ENCODE results near the gene BRD9. TPM values are rescaled to one million over a fixed set of nuclear protein-coding genes. Genes with fewer than 3 reads are reported as not detected.

Gene BRD9
- total and polyA plus RNA-seq, 10 donors, result 26.5 to 82.9 (median 39.1) TPM

DNA sequence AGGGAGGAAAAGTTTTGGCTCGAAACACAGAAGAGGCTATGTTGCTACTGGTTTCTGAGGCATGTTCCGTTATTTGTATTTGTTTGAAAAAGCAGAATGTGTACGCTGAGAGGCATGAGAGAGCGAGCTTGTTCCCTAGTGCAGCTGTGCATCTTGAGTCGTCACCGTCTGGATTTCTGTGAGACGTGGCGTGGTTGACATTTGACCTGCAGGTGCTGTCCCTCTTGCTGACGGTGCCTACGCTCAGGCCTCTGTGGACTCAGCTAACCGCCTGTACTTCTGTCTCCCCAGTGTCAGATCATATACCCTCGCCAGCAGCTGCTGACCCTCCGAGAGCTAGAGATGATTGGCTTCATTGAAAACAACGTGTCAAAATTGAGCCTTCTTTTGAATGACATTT is 21.6 kb upstream of the BRD9 start:
- Histone ChIP-seq H3K27me3 (replicated peaks in 1 of 7) (no peaks in the 10 kb centered on the region), H3K27ac (no peak overlapping the region), H3K36me3 (peaks cover 0 to 35% (median 0%) of the 10 kb centered on the region in 6 donors), H3K4me1 (no peaks in the 10 kb centered on the region), H3K9me3 (no peaks in the 10 kb centered on the region), H3K4me3 (no peak overlapping the region)
- no peak for DNase-seq
- 90 to 96% (median 94%) methylated on average over 14 of the region's 14 CpGs for WGBS, 5 donors
- TF ChIP-seq CTCF (IDR thresholded peaks at IDR 0.05 in 8 of 11, conservative IDR thresholded peaks at IDR 0.05 in 3 of 11), result no peak
- no peak for TF ChIP-seq POLR2A (IDR thresholded peaks at IDR 0.05)
- intact Hi-C loops (cut with DNase I; ENCODE audit: low total_unique reads), result no loop called here

DNA sequence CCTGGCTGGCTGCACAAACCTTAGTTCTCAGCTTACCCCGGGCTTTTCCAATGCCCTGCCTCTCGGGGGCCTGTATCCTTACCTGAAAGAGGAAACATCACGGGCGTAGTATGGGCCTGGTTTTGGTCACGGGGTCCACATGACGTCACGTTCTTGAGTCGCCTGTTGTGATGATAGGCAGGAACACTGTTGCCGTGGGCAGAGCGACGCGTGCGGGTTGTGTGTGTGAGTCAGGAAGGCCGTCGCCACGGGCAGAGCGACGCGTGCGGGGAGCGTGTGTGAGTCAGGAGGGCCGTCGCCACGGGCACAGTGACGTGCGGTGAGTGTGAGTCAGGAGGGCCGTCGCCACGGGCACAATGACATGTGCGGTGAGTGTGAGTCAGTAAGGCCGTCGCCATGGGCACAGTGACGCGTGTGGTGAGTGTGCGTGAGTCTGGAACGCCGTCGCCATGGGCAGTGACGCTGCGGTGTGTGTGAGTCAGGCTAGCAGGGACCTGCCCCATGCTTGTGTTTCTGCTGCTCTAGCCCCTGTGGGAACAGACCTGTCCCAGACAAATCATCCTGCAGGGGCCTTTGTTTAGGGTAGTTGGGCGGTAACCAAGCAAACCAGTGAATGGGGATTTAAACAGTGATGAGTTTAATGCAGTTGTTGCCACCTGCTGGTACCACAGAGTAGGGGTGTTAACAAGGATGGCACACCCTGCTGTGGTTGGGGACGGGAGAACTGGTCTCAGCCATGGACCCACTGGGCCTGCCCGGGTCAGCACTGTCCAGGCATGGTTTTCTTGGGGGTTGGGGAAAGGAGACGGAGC is 19.9 kb upstream of the BRD9 start:
- no peaks in the 10 kb centered on the region for H3K27me3 ChIP-seq (replicated peaks in 1 of 7)
- 89 to 96% (median 93%) methylated on average over 44 of the region's 44 CpGs for WGBS, 5 donors
- TF ChIP-seq POLR2AphosphoS5 (IDR thresholded peaks at IDR 0.05) (no peak), CTCF (IDR thresholded peaks at IDR 0.05 in 8 of 11, conservative IDR thresholded peaks at IDR 0.05 in 3 of 11) (no peak)
- H3K36me3 ChIP-seq, result peaks cover 0 to 52% (median 0%) of the 10 kb centered on the region in 6 donors
- intact Hi-C loops (cut with DNase I; ENCODE audit: low total_unique reads), result no loop called here
- H3K27ac ChIP-seq, result no peak overlapping the region
- DNase-seq, result no peak
- H3K9me3 ChIP-seq, result no peaks in the 10 kb centered on the region
- H3K4me3 ChIP-seq, result no peak overlapping the region
- no peaks in the 10 kb centered on the region for H3K4me1 ChIP-seq

DNA sequence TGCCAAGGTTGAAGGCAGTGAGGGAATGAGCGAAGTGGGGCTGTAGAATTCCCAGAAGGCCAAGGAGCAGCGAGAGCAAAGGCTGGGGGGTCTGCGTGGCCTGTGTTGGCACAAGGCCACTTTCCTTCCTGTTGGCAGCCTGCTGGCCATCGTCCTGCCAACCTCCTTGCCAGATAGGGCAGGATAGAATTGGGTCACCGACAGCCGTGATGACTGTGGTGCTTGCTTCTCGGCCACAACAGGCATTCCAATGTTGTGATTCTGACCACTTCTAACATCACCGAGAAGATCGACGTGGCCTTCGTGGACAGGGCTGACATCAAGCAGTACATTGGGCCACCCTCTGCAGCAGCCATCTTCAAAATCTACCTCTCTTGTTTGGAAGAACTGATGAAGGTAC is 19.0 kb upstream of the BRD9 start:
- Histone ChIP-seq H3K27ac (no peak overlapping the region), H3K9me3 (no peaks in the 10 kb centered on the region), H3K4me3 (no peak overlapping the region), H3K36me3 (peaks cover 0 to 60% (median 0%) of the 10 kb centered on the region in 6 donors), H3K4me1 (no peaks in the 10 kb centered on the region), H3K27me3 (replicated peaks in 1 of 7) (no peaks in the 10 kb centered on the region)
- DNase-seq, result no peak
- WGBS, 5 donors, result 83 to 91% (median 86%) methylated on average over 11 of the region's 11 CpGs
- intact Hi-C loops (cut with DNase I; ENCODE audit: low total_unique reads), result no loop called here
- TF ChIP-seq POLR2AphosphoS5 (IDR thresholded peaks at IDR 0.05) (no peak), CTCF (IDR thresholded peaks at IDR 0.05 in 8 of 11, conservative IDR thresholded peaks at IDR 0.05 in 3 of 11) (no peak), POLR2A (IDR thresholded peaks at IDR 0.05) (no peak)

- TF ChIP-seq POLR2A (IDR thresholded peaks at IDR 0.05) (no peak), CTCF (IDR thresholded peaks at IDR 0.05 in 8 of 11, conservative IDR thresholded peaks at IDR 0.05 in 3 of 11) (no peak), POLR2AphosphoS5 (IDR thresholded peaks at IDR 0.05) (no peak)
- no peak for DNase-seq
- Histone ChIP-seq H3K4me3 (no peak overlapping the region), H3K27ac (no peak overlapping the region), H3K4me1 (no peaks in the 10 kb centered on the region), H3K27me3 (replicated peaks in 1 of 7) (no peaks in the 10 kb centered on the region), H3K9me3 (no peaks in the 10 kb centered on the region), H3K36me3 (peaks cover 0 to 55% (median 0%) of the 10 kb centered on the region in 6 donors)
- WGBS, 5 donors, result 93 to 97% (median 95%) methylated on average over 5 to 7 of the region's 7 CpGs
- intact Hi-C loops (cut with DNase I; ENCODE audit: low total_unique reads), result no loop called here
Measured at GRCh38 chr5:910769-911160, 18.2 kb upstream of the BRD9 start.
